Left lung (tissue), 10 donors: ENCODE data around the gene CYP4A11. TPM values are rescaled to one million over a fixed set of nuclear protein-coding genes. Genes with fewer than 3 reads are reported as not detected.
"Not testable (repeated sequence)": the region's sequence is repeated elsewhere in the genome, so short reads cannot be mapped to it uniquely, and the experiment has no call there.

Experiments used
- ATAC-seq: fragments of 200-7000 bp; cut with Tn5 transposase; one replicate; pipeline ENCODE4 v1.9.1; 2020; ENCODE audit warnings: moderate library complexity
- DNase-seq, 4 donors: peaks; one replicate each; pipeline ENCODE4 v3.0.0-alpha.2; 2013 to 2020
- H3K27ac ChIP-seq, 2 donors: fragments of 200-600 bp; sonication (generic) in 1 of 2; one replicate each; pipeline versions ENCODE4 v1.5.0 to v1.8.0; 2020 to 2021
- H3K27me3 ChIP-seq, 2 donors: fragments of 200-600 bp; sonication (generic) in 1 of 2; one replicate each; pipeline versions ENCODE4 v1.5.0 to v1.8.0; 2020 to 2021
- H3K36me3 ChIP-seq, 2 donors: fragments of 200-600 bp; sonication (generic) in 1 of 2; one replicate each; pipeline versions ENCODE4 v1.5.0 to v1.8.0; 2020 to 2021
- H3K4me1 ChIP-seq, 2 donors: fragments of 200-600 bp; one replicate each; pipeline ENCODE4 v1.8.0; 2021
- H3K4me3 ChIP-seq, 2 donors: fragments of 200-600 bp; sonication (generic) in 1 of 2; one replicate each; pipeline versions ENCODE4 v1.5.0 to v1.8.0; 2020 to 2021; ENCODE audit warnings: mild to moderate bottlenecking in 1 of 2
- H3K9me3 ChIP-seq, 2 donors: fragments of 200-600 bp; sonication (generic) in 1 of 2; one replicate each; pipeline versions ENCODE4 v1.5.0 to v1.8.0; 2020 to 2021
- CTCF ChIP-seq, 2 donors: fragments of 200-600 bp; sonication (generic) in 1 of 2; IDR thresholded peaks; one replicate each; pipeline versions ENCODE4 v1.5.0 to v1.8.0; 2021; ENCODE audit warnings: antibody characterized with exemption in 2 of 2
- intact Hi-C, 2 donors: fragments of 100-400 bp; cut with DNase I; formaldehyde crosslinking; loops; one replicate each; pipeline versions ENCODE4 v1.11.2 to v1.14.2; 2022
- polyA plus RNA-seq, 6 donors: library from polyadenylated mRNA; unstranded; fragments of 120-200 nt; gene quantifications; one replicate each; pipeline ENCODE4 v1.2.1, GENCODE V29; 2013; ENCODE audit not compliant: insufficient read length in 6 of 6
- total RNA-seq, 2 donors: library from RNA; stranded (reverse); fragmentation: NEBNext Ultra II Directional; extraction: Animal tissue kit (Norgen Biotek cat#: 25700); gene quantifications; one replicate each; pipeline ENCODE4 v1.2.1, GENCODE V29; 2021
- donor health status: DM: no; HTN: yes; CAD: no.
- donor health status: DM: no; HTN: no; CAD: no.

The CYP4A11 gene
- total and polyA plus RNA-seq, 8 donors, result 0.20 to 0.62 (median 0.59) TPM; not detected in 3

GRCh38 chr1:46934852-46935251 is 6.4 kb downstream of the CYP4A11 start:
- DNase-seq, intact Hi-C loops, H3K4me1 ChIP-seq, H3K27me3 ChIP-seq, H3K27ac ChIP-seq, H3K36me3 ChIP-seq, H3K9me3 ChIP-seq, H3K4me3 ChIP-seq: not testable (repeated sequence)
- peak; percentile 24 to 42 for TF ChIP-seq CTCF (IDR thresholded peaks at IDR 0.05)
- peak; percentile 96 for ATAC-seq

GRCh38 chr1:46932020-46932419 is 9.3 kb downstream of the CYP4A11 start:
- H3K4me3 ChIP-seq, ATAC-seq, intact Hi-C loops: not testable (repeated sequence)

GRCh38 chr1:46931151-46931550 is 10.1 kb downstream of the CYP4A11 start:
- intact Hi-C loops, result no loop called here
- Histone ChIP-seq H3K9me3 (no peaks in the 10 kb centered on the region), H3K27ac (no peak overlapping the region), H3K4me3 (no peak overlapping the region), H3K4me1 (no peaks in the 10 kb centered on the region), H3K36me3 (no peaks in the 10 kb centered on the region), H3K27me3 (no peaks in the 10 kb centered on the region)
- DNase-seq (no peak), ATAC-seq (peak; percentile 15)
- TF ChIP-seq CTCF (IDR thresholded peaks at IDR 0.05), result no peak

More at GRCh38 chr1:46932020-46932419, 9.3 kb downstream of the CYP4A11 start:
- not testable (repeated sequence) for H3K27ac ChIP-seq, DNase-seq, H3K9me3 ChIP-seq, H3K36me3 ChIP-seq, H3K4me1 ChIP-seq, H3K27me3 ChIP-seq

DNA sequence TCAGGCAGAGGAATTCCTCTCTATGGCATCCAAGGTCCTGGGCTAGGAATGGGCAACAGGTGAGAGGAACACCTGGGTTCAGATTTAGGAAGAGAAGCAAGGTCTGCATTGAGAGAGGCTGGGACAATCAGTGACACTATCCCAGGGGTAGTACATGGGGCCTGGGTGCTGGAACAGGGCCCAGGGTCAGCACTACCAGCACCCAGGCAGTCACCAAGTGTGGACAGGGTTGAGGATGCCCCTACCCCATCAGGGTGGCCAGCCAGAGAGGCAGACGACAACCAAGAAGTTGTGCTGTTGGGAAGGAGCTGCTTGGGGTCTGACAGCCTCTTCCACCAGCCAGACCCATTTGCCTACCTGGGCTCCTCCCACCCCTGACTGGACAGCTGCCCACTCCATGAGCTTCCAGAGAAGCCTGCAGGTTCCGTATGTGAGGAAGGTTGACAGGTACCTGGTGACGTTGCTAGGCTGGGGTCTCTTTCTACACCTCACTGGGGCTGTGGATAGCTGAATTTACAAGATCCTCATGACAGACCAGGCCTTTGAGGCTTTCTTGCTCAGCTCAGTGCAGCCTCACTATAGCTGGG is 13.9 kb downstream of the CYP4A11 start:
- no peak overlapping the region for H3K27ac ChIP-seq
- H3K9me3 ChIP-seq, result peaks cover 0 to 4% of the 10 kb centered on the region in 2 donors
- no peaks in the 10 kb centered on the region for H3K36me3 ChIP-seq
- intact Hi-C loops, result no loop called here
- ATAC-seq (no peak), DNase-seq (no peak)
- H3K4me3 ChIP-seq, result no peak overlapping the region
- H3K27me3 ChIP-seq, result no peaks in the 10 kb centered on the region
- no peak for TF ChIP-seq CTCF (IDR thresholded peaks at IDR 0.05)
- no peaks in the 10 kb centered on the region for H3K4me1 ChIP-seq

GRCh38 chr1:46910790-46911189 is 30.5 kb downstream of the CYP4A11 start:
- intact Hi-C loops, result no loop called here
- Histone ChIP-seq H3K27ac (no peak overlapping the region), H3K9me3 (peaks cover 0 to 13% of the 10 kb centered on the region in 2 donors), H3K36me3 (no peaks in the 10 kb centered on the region), H3K4me1 (no peaks in the 10 kb centered on the region), H3K27me3 (no peaks in the 10 kb centered on the region), H3K4me3 (no peak overlapping the region)
- ATAC-seq, result no peak
- DNase-seq, result no peak
- TF ChIP-seq CTCF (IDR thresholded peaks at IDR 0.05), result no peak

DNA sequence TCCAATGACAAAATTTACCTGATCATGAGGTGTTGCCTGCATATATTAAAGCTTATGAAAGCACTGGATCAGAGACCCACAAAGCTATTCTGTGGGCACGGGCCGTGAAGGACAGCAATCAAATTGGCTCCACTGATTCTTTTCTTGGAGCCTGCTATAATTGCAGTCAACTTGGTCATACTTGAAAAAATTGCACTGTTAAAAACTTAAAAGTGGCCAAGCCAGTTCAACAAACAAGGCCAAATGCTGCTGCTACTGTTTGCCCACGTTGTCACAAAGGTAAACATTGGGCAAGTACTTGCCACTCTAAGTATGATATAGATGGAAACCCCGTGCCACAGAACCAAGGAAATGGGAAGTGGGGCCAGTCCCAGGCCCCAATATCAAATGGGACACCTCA is 37.8 kb downstream of the CYP4A11 start:
- DNase-seq (peak in 1 of 4 donors; percentile 63), ATAC-seq (no peak)
- no peaks in the 10 kb centered on the region for H3K36me3 ChIP-seq
- H3K4me3 ChIP-seq, result no peak overlapping the region
- H3K27me3 ChIP-seq, result no peaks in the 10 kb centered on the region
- intact Hi-C loops, result no loop called here
- H3K9me3 ChIP-seq, result peaks cover 0 to 18% of the 10 kb centered on the region in 2 donors
- no peak for TF ChIP-seq CTCF (IDR thresholded peaks at IDR 0.05)
- no peaks in the 10 kb centered on the region for H3K4me1 ChIP-seq
- peak overlapping the region in 1 of 2 donors; percentile 33 for H3K27ac ChIP-seq
